Kidney epithelial cell (primary cell): ENCODE data around the gene ASIP. TPM values are rescaled to one million over a fixed set of nuclear protein-coding genes. Genes with fewer than 3 reads are reported as not detected.
"Not testable (repeated sequence)": the region's sequence is repeated elsewhere in the genome, so short reads cannot be mapped to it uniquely, and the experiment has no call there.

Experiments used
- DNase-seq: peaks from one replicate; pipeline ENCODE4 v3.0.0-alpha.2; 2010; ENCODE audit warnings: low read depth
- H3K27me3 ChIP-seq: 2 replicates; pipeline ENCODE4 v1.6.0; 2011; ENCODE audit warnings: low read length; ENCODE audit not compliant: control insufficient read depth, insufficient read depth
- H3K36me3 ChIP-seq: 2 replicates; pipeline ENCODE4 v1.5.1; 2011; ENCODE audit warnings: low read length; ENCODE audit not compliant: control insufficient read depth, insufficient read depth
- H3K4me3 ChIP-seq: 2 replicates; pipeline ENCODE4 v1.5.1; 2011; ENCODE audit warnings: low read depth, mild to moderate bottlenecking, control low read depth, low read length
- CTCF ChIP-seq: IDR thresholded peaks from 2 replicates; pipeline ENCODE4 v1.5.1; 2011; ENCODE audit warnings: mild to moderate bottlenecking, moderate library complexity, low read length, control low read depth, inconsistent platforms; ENCODE audit not compliant: insufficient read depth, poor library complexity, severe bottlenecking
- total RNA-seq: library from RNA; depleted of rRNA; stranded (reverse); fragments of >200 nt; gene quantifications from 2 replicates; pipeline ENCODE4 v1.2.3, GENCODE V29; 2015

The ASIP gene
- total RNA-seq, 1 donor from 2014 or later, result not detected

- no peaks in the 10 kb centered on the region for H3K36me3 ChIP-seq
- no peak for DNase-seq
- no peak overlapping the region for H3K4me3 ChIP-seq
- H3K27me3 ChIP-seq, result no peaks in the 10 kb centered on the region
- no peak for TF ChIP-seq CTCF
Observed at GRCh38 chr20:34293119-34293518, 51.9 kb downstream of the ASIP start.

GRCh38 chr20:34293589-34293988 lies 52.4 kb downstream of the ASIP start:
- no peak for TF ChIP-seq CTCF
- no peaks in the 10 kb centered on the region for H3K36me3 ChIP-seq
- H3K27me3 ChIP-seq, result no peaks in the 10 kb centered on the region
- no peak for DNase-seq
- H3K4me3 ChIP-seq, result no peak overlapping the region

- DNase-seq, result no peak
- no peak overlapping the region for H3K4me3 ChIP-seq
- no peaks in the 10 kb centered on the region for H3K36me3 ChIP-seq
- no peak for TF ChIP-seq CTCF
- no peaks in the 10 kb centered on the region for H3K27me3 ChIP-seq
Observed at GRCh38 chr20:34294563-34294962, 53.3 kb downstream of the ASIP start.

DNA sequence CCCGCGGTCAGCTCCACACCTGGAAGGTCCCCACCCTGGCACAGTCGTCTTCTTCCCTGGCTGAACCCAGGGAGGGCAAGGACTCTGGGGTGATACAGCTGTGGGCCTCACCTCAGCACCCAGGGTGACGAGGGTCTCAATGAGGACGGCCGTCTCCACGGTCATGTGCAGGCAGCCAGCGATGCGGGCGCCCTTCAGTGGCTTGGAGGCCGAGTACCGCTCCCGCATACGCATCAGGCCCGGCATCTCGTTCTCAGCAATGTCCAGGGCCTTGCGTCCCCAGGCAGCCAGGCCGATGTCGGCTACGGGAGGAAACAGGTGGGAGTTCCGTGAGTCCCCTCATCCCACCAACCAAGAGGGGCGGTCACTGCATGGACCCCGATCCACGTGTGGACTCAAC lies 54.1 kb downstream of the ASIP start:
- no peak for TF ChIP-seq CTCF
- DNase-seq, result no peak
- H3K27me3 ChIP-seq, result no peaks in the 10 kb centered on the region
- H3K36me3 ChIP-seq, result no peaks in the 10 kb centered on the region
- H3K4me3 ChIP-seq, result no peak overlapping the region

DNA sequence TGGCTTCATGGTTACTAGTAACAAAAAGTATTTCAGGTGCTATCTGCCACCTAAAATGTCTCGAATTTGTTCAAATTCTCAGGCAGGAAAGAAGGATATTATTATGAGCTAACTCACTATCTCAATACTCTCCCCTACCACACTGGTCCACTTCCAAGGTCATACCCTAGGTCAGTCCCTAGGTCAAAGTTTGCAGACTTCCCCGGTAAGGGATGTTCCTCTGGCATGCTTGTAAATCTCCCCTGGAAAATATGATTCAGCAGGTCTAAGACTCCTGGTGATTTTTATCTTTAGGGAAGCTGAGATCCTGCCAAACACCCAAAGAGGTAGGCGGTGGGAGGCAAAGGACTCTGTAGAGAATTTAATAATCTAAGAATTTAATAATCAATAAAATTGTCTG lies 55.2 kb downstream of the ASIP start:
- TF ChIP-seq CTCF, result no peak
- H3K36me3 ChIP-seq, result no peaks in the 10 kb centered on the region
- DNase-seq, result no peak
- no peaks in the 10 kb centered on the region for H3K27me3 ChIP-seq
- no peak overlapping the region for H3K4me3 ChIP-seq

DNA sequence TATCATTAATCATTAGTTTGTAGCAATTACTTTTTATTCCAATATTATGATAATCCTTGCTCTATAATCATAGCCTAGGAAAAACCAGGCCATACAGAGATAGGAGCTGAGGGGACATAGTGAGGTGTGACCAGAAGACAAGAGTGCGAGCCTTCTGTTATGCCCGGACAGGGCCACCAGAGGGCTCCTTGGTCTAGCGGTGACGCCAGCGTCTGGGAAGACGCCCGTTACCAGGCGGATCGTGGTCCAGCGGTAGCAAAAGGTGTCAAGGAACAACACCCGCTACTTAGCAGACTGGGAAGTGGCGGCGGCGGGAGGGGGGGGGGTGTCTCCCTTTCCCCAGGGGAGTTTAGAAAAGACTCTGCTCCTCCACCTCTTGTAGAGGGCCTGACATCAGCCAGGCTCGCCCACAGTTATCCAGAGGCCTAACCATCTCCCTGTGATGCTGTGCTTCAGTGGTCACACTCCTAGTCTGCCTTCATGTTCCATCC lies 57.1 kb downstream of the ASIP start:
- H3K4me3 ChIP-seq, DNase-seq, H3K27me3 ChIP-seq, H3K36me3 ChIP-seq: not testable (repeated sequence)
- peak; percentile 6 for TF ChIP-seq CTCF
